ENCODE measurements around the gene DNAI1.
"Not testable (repeated sequence)": the region's sequence is repeated elsewhere in the genome, so short reads cannot be mapped to it uniquely, and the experiment has no call there.

The DNAI1 gene

GRCh38 chr9:34522971-34523797 is 64.6 kb downstream of the DNAI1 start, which contains the start of gene ENHO:
TSS of gene ENHO (minus strand) at chr9:34522990. CDS start at chr9:34521695, 1,295 bp downstream.
- H3K9ac ChIP-seq = no peak within 1 kb of the TSS; the same call in 1 of the 2 replicates
- H2AFZ ChIP-seq (ENCODE audit: low read depth) = peak within 1 kb of the TSS; percentile 93
- H3K4me1 ChIP-seq (ENCODE audit: low read depth, poor library complexity, severe bottlenecking) = peaks cover 5% of the 10 kb centered on the region
- H3K36me3 ChIP-seq (ENCODE audit: insufficient read depth) = no peaks in the 10 kb centered on the region
- H3K4me2 ChIP-seq = peak within 1 kb of the TSS; percentile 73
- no peak within 1 kb of the TSS for H3K4me3 ChIP-seq (IDR thresholded peaks at IDR 0.05; ENCODE audit: insufficient read depth, low read depth, low read length)
- TF ChIP-seq, protein P1, sequence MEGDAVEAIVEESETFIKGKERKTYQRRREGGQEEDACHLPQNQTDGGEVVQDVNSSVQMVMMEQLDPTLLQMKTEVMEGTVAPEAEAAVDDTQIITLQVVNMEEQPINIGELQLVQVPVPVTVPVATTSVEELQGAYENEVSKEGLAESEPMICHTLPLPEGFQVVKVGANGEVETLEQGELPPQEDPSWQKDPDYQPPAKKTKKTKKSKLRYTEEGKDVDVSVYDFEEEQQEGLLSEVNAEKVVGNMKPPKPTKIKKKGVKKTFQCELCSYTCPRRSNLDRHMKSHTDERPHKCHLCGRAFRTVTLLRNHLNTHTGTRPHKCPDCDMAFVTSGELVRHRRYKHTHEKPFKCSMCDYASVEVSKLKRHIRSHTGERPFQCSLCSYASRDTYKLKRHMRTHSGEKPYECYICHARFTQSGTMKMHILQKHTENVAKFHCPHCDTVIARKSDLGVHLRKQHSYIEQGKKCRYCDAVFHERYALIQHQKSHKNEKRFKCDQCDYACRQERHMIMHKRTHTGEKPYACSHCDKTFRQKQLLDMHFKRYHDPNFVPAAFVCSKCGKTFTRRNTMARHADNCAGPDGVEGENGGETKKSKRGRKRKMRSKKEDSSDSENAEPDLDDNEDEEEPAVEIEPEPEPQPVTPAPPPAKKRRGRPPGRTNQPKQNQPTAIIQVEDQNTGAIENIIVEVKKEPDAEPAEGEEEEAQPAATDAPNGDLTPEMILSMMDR (conservative IDR thresholded peaks at IDR 0.05; ENCODE audit: low read depth, low read length) = no peak
- no peak within 1 kb of the TSS for H3K27ac ChIP-seq
- H4K20me1 ChIP-seq (ENCODE audit: insufficient read depth) = no peaks in the 10 kb centered on the region
- no peaks in the 10 kb centered on the region for H3K79me2 ChIP-seq (ENCODE audit: insufficient read depth, low read depth)
- peaks cover 12% of the 10 kb centered on the region; the same call in 1 of the 2 replicates for H3K27me3 ChIP-seq (ENCODE audit: insufficient read depth, low read depth)

DNA sequence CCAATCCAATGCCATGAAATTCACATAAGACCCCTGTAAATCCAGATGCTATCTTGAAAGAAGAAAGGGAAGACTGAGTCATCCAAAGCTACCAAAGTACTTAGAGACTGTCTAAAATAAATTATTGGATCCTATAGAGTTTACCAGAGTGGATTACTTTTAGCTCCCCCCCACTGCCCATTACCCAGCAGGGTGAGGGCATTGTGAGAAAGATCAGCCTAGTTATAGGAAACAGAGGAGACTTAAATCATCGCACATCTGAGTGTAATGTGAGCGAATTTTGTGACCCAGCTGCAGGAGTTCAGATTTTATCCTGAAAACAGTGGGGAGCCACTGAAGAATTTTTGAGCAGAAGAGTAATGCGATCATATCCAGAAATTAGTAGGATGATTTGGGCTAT is 65.7 kb downstream of the DNAI1 start:
- peaks cover 5% of the 10 kb centered on the region for H3K4me1 ChIP-seq (ENCODE audit: low read depth, poor library complexity, severe bottlenecking)
- no peak overlapping the region for H2AFZ ChIP-seq (ENCODE audit: low read depth)
- H3K4me3 ChIP-seq (IDR thresholded peaks at IDR 0.05; ENCODE audit: insufficient read depth, low read depth, low read length) = no peak overlapping the region
- H3K27me3 ChIP-seq (ENCODE audit: insufficient read depth, low read depth) = peaks cover 12% of the 10 kb centered on the region; the same call in 1 of the 2 replicates
- H3K36me3 ChIP-seq (ENCODE audit: insufficient read depth) = no peaks in the 10 kb centered on the region
- no peaks in the 10 kb centered on the region for H4K20me1 ChIP-seq (ENCODE audit: insufficient read depth)
- no peaks in the 10 kb centered on the region for H3K79me2 ChIP-seq (ENCODE audit: insufficient read depth, low read depth)
- no peak overlapping the region for H3K4me2 ChIP-seq
- no peak overlapping the region for H3K27ac ChIP-seq
- TF ChIP-seq, protein P1 (conservative IDR thresholded peaks at IDR 0.05; ENCODE audit: low read depth, low read length) = no peak
- H3K9ac ChIP-seq = no peak overlapping the region

GRCh38 chr9:34526026-34526425 is 67.4 kb downstream of the DNAI1 start:
- H3K27ac ChIP-seq = no peak overlapping the region
- no peak overlapping the region for H3K4me2 ChIP-seq
- H3K9ac ChIP-seq = no peak overlapping the region
- H3K27me3 ChIP-seq (ENCODE audit: insufficient read depth, low read depth) = peaks cover 12% of the 10 kb centered on the region; the same call in 1 of the 2 replicates
- no peaks in the 10 kb centered on the region for H4K20me1 ChIP-seq (ENCODE audit: insufficient read depth)
- no peaks in the 10 kb centered on the region for H3K36me3 ChIP-seq (ENCODE audit: insufficient read depth)
- TF ChIP-seq, protein P1 (conservative IDR thresholded peaks at IDR 0.05; ENCODE audit: low read depth, low read length) = no peak
- no peak overlapping the region for H3K4me3 ChIP-seq (IDR thresholded peaks at IDR 0.05; ENCODE audit: insufficient read depth, low read depth, low read length)
- H3K4me1 ChIP-seq (ENCODE audit: low read depth, poor library complexity, severe bottlenecking) = peaks cover 5% of the 10 kb centered on the region
- H2AFZ ChIP-seq (ENCODE audit: low read depth) = no peak overlapping the region
- no peaks in the 10 kb centered on the region for H3K79me2 ChIP-seq (ENCODE audit: insufficient read depth, low read depth)

- H3K27ac ChIP-seq; H3K4me3 ChIP-seq (IDR thresholded peaks at IDR 0.05; ENCODE audit: insufficient read depth, low read depth, low read length); H3K79me2 ChIP-seq (ENCODE audit: insufficient read depth, low read depth); H3K36me3 ChIP-seq (ENCODE audit: insufficient read depth); H2AFZ ChIP-seq (ENCODE audit: low read depth); H3K4me2 ChIP-seq; H3K27me3 ChIP-seq (ENCODE audit: insufficient read depth, low read depth); H3K4me1 ChIP-seq (ENCODE audit: low read depth, poor library complexity, severe bottlenecking); H4K20me1 ChIP-seq (ENCODE audit: insufficient read depth); H3K9ac ChIP-seq: not testable (repeated sequence)
Observed at GRCh38 chr9:34532041-34532440, 73.4 kb downstream of the DNAI1 start.

DNA sequence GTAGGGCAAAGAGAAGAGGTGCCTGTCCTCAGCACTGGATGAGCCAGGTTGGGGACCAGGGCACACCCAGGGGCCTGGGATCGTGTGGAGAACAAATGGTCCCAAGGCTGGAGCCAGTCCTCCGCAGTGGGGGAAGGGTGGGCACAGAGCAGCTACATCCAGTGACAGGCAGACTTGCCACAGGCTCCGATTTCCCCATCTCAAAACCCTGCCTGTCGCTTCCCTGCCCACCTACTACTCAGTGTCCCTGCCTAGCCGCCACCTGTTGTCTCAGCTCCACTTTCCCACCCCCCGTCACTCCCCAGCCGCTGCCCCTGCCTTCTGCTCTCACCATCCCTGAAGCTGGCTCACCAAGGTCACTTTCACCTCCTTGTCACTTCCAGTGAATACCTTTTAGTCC is 78.1 kb downstream of the DNAI1 start:
- H3K9ac ChIP-seq = no peak overlapping the region
- H3K4me1 ChIP-seq (ENCODE audit: low read depth, poor library complexity, severe bottlenecking) = no peaks in the 10 kb centered on the region
- H3K27ac ChIP-seq = no peak overlapping the region
- H2AFZ ChIP-seq (ENCODE audit: low read depth) = no peak overlapping the region
- peaks cover 5% of the 10 kb centered on the region; the same call in 1 of the 2 replicates for H3K27me3 ChIP-seq (ENCODE audit: insufficient read depth, low read depth)
- H3K36me3 ChIP-seq (ENCODE audit: insufficient read depth) = no peaks in the 10 kb centered on the region
- TF ChIP-seq, protein P1 (conservative IDR thresholded peaks at IDR 0.05; ENCODE audit: low read depth, low read length) = no peak
- no peaks in the 10 kb centered on the region for H3K79me2 ChIP-seq (ENCODE audit: insufficient read depth, low read depth)
- no peak overlapping the region for H3K4me2 ChIP-seq
- no peaks in the 10 kb centered on the region for H4K20me1 ChIP-seq (ENCODE audit: insufficient read depth)
- no peak overlapping the region for H3K4me3 ChIP-seq (IDR thresholded peaks at IDR 0.05; ENCODE audit: insufficient read depth, low read depth, low read length)
